HepG2 (cell line): ENCODE data around the gene UNC5A. TPM values are rescaled to one million over a fixed set of nuclear protein-coding genes. Genes with fewer than 3 reads are reported as not detected.

ENCODE experiments used
- ATAC-seq: fragments of 200-7000 bp; cut with Tn5 transposase; 3 replicates; pipeline ENCODE4 v1.9.1; 2020; ENCODE audit warnings: mild to moderate bottlenecking, moderate library complexity
- BruUV-seq: library from RNA; stranded (reverse); fragments of 400-500 nt; replicated peaks from 2 replicates; lab custom pipeline; 2021; lab: Mats Ljungman, UMichigan
- CTCF ChIA-PET: fragments of 300-600 bp; formaldehyde crosslinking; extraction: SDS; loops from one replicate; lab custom pipeline; 2021; ENCODE audit warnings: low total read pairs, inconsistent platforms, low intra/inter-chr PET ratio; lab: Yijun Ruan, JAX
- POLR2A ChIA-PET: fragments of 350-600 bp; sonication (Branson Sonifier 250); formaldehyde crosslinking; loops from one replicate; lab custom pipeline; 2020; ENCODE audit warnings: antibody characterized with exemption, inconsistent platforms; lab: Yijun Ruan, JAX
- DNase-seq: peaks from one replicate; pipeline ENCODE4 v3.0.0-alpha.2; 2015; ENCODE audit warnings: low spot score
- FAIRE-seq: peaks from 3 replicates; lab custom pipeline; 2011; peaks lifted over from hg19 to GRCh38; lab: Jason Lieb, UNC
- H2AFZ ChIP-seq: one replicate; pipeline ENCODE4 v1.6.1; 2011; ENCODE audit warnings: low read length, inconsistent platforms
- H3K27ac ChIP-seq: fragments of 300-600 bp; 3 replicates; pipeline ENCODE4 v1.8.0; 2011; ENCODE audit warnings: mixed run types, mild to moderate bottlenecking, mixed read lengths, low read length, inconsistent platforms; ENCODE audit not compliant: insufficient read depth; ENCODE audit errors: extremely low read length
- H3K27me3 ChIP-seq, 2 experiments: fragments of 200-600 bp in 1 of 2; 2 replicates in 1 of 2; 3 replicates in 1 of 2; pipeline versions ENCODE4 v1.6.0 to v1.8.0; 2011; ENCODE audit warnings: low read length in 2 of 2, mild to moderate bottlenecking in 2 of 2, moderate library complexity in 2 of 2, inconsistent platforms in 1 of 2; ENCODE audit not compliant: insufficient read depth in 2 of 2, control insufficient read depth in 1 of 2
- H3K36me3 ChIP-seq, 2 experiments: fragments of 200-600 bp in 1 of 2; replicated peaks in 1 of 2; 2 replicates in 1 of 2; 3 replicates in 1 of 2; pipeline versions ENCODE4 v1.5.1 to v1.8.0; 2011; ENCODE audit warnings: low read length in 2 of 2, inconsistent platforms in 1 of 2; ENCODE audit not compliant: insufficient read depth in 2 of 2, control insufficient read depth in 1 of 2
- H3K4me1 ChIP-seq: 2 replicates; pipeline ENCODE4 v1.5.1; 2012; ENCODE audit warnings: low read length, inconsistent platforms; ENCODE audit not compliant: insufficient read depth
- H3K4me2 ChIP-seq: 2 replicates; pipeline ENCODE4 v1.6.0; 2011; ENCODE audit warnings: low read depth, low read length, inconsistent platforms
- H3K4me3 ChIP-seq, 3 experiments: fragments of 200-600 bp in 1 of 3; sonication (generic), shearing (Covaris generic) in 1 of 3; replicated peaks in 1 of 3; 2 replicates each; pipeline ENCODE4 v1.5.1; 2011 to 2016; ENCODE audit warnings: low read length in 3 of 3, inconsistent platforms in 2 of 3, low read depth in 2 of 3, mild to moderate bottlenecking in 2 of 3, control low read depth in 1 of 3, mixed read lengths in 1 of 3; ENCODE audit not compliant: insufficient read depth in 1 of 3
- H3K79me2 ChIP-seq: one replicate; pipeline ENCODE4 v1.6.1; 2011; ENCODE audit warnings: low read length, inconsistent platforms; ENCODE audit not compliant: insufficient read depth
- H3K9ac ChIP-seq: 2 replicates; pipeline ENCODE4 v1.6.0; 2011; ENCODE audit warnings: mild to moderate bottlenecking, low read depth, low read length, inconsistent platforms; ENCODE audit not compliant: insufficient read depth
- H3K9me3 ChIP-seq: 2 replicates; pipeline ENCODE4 v1.5.1; 2012; ENCODE audit warnings: mild to moderate bottlenecking, low read length
- H4K20me1 ChIP-seq: 2 replicates; pipeline ENCODE4 v1.6.0; 2011; ENCODE audit warnings: inconsistent platforms, mild to moderate bottlenecking, low read length, moderate library complexity; ENCODE audit not compliant: insufficient read depth
- AGO2 ChIP-seq: fragments of 200-400 bp; formaldehyde crosslinking; optimal IDR thresholded peaks from 2 replicates; pipeline ENCODE3; 2017; ENCODE audit warnings: mild to moderate bottlenecking, low read depth, low read length, moderate library complexity
- NFE2L1 ChIP-seq: sonication (generic); formaldehyde crosslinking; IDR thresholded peaks from 2 replicates; pipeline ENCODE4 v1.4.0; 2020; ENCODE audit warnings: missing genetic modification reagents, mild to moderate bottlenecking, borderline replicate concordance
- ZNF407 ChIP-seq: sonication (generic); formaldehyde crosslinking; IDR thresholded peaks from one replicate; pipeline ENCODE4 v1.5.1; 2020; ENCODE audit warnings: mild to moderate bottlenecking, missing genetic modification reagents; ENCODE audit errors: not compliant biosample characterization
- ZNF761 ChIP-seq: sonication (generic); formaldehyde crosslinking; conservative IDR thresholded peaks from 2 replicates; pipeline ENCODE4 v1.4.0; 2020; ENCODE audit warnings: mild to moderate bottlenecking, missing genetic modification reagents
- ZSCAN5A ChIP-seq: sonication (generic); formaldehyde crosslinking; IDR thresholded peaks from 2 replicates; pipeline ENCODE4 v1.8.0; 2022; ENCODE audit warnings: mild to moderate bottlenecking, missing genetic modification reagents, borderline replicate concordance
- ZZZ3 ChIP-seq: sonication (generic); formaldehyde crosslinking; IDR thresholded peaks from 2 replicates; pipeline ENCODE4 v1.4.0; 2020; ENCODE audit warnings: missing genetic modification reagents, mild to moderate bottlenecking, borderline replicate concordance
- WGBS: methylation state at CpG from one replicate; pipeline ENCODE4 v1.1.6; 2017; ENCODE audit warnings: low lambda C conversion rate; 5-methylcytosine and 5-hydroxymethylcytosine counted together
- in situ Hi-C: cut with HindIII; loops from 2 replicates; pipeline ENCODE4 v1.10.0; 2017; ENCODE audit warnings: low pct_unique_long_range_greater_than_20kb; ENCODE audit not compliant: extremely low pct_ligation_motif_present
- intact Hi-C: fragments of 100-400 bp; cut with micrococcal nuclease; formaldehyde crosslinking; loops from one replicate; pipeline ENCODE4 v1.10.0; 2022; ENCODE audit not compliant: unreplicated experiment
- polyA plus RNA-seq, 8 experiments: library from polyadenylated mRNA; depleted of rRNA in 3 of 8; stranded (reverse) in 7 of 8; unstranded in 1 of 8; fragments of >200 nt; fragmentation: Illumina TruSeq in 4 of 8; extraction: Trizol in 4 of 8; gene quantifications; 2 replicates each; pipeline versions ENCODE4 v1.2.1 to v1.2.3, GENCODE V29; 2011 to 2016; ENCODE audit warnings: low read depth in 4 of 8, missing spikeins in 1 of 8, mixed read lengths in 1 of 8; ENCODE audit not compliant: insufficient read depth in 1 of 8
- total RNA-seq, 5 experiments: library from RNA; depleted of rRNA; stranded (reverse); fragments of >200 nt; fragmentation: Illumina TruSeq; extraction: Trizol; gene quantifications; 2 replicates each; pipeline ENCODE4 v1.2.3, GENCODE V29; 2016; ENCODE audit warnings: low read depth in 1 of 5
- TF ChIP-seq, protein P1 (sequence below): conservative IDR thresholded peaks from 2 replicates; pipeline ENCODE4 v1.6.1; 2018; ENCODE audit warnings: missing genetic modification reagents
- TF ChIP-seq, protein P2 (sequence below): sonication (generic); formaldehyde crosslinking; conservative IDR thresholded peaks from 2 replicates; pipeline ENCODE4 v1.4.0; 2020; ENCODE audit warnings: missing genetic modification reagents

UNC5A gene
- total and polyA plus RNA-seq, 2 of the 13 experiments (the other 11 are each of a cell fraction or from before 2014, with no cell fraction given) = not detected

DNA sequence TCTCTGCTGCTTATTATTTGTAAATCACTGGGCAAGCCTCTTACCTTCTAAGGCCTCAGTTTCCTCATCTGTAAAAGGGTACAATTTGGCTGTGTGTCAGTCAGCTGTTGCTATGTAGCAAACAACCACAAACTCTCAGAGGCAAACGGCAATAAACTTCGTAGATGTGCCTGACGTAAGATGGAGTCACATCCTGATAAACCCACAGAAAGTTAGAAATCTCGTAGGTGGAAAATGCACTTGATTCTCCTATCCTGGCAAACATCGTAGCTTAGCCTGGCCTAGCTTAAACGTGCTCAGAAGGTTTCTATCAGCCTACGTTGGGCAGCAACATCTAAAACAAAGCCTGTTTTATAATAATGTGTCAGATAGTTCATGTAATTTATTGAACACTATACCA lies 35.0 kb upstream of the UNC5A start (continued):
- TF ChIP-seq, protein P1, sequence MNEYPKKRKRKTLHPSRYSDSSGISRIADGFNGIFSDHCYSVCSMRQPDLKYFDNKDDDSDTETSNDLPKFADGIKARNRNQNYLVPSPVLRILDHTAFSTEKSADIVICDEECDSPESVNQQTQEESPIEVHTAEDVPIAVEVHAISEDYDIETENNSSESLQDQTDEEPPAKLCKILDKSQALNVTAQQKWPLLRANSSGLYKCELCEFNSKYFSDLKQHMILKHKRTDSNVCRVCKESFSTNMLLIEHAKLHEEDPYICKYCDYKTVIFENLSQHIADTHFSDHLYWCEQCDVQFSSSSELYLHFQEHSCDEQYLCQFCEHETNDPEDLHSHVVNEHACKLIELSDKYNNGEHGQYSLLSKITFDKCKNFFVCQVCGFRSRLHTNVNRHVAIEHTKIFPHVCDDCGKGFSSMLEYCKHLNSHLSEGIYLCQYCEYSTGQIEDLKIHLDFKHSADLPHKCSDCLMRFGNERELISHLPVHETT (CRISPR knock-in tag) = no peak

- H3K27me3 ChIP-seq = peaks cover 11 to 79% of the 10 kb centered on the region in 2 experiments; a peak in 4 of 5 replicates
- no peak overlapping the region for H3K4me3 ChIP-seq
- no TSS peak for BruUV-seq
- DNase-seq = no peak
- ChIA-PET CTCF (no interaction called here), POLR2A (no interaction called here)
- no peaks in the 10 kb centered on the region for H3K36me3 ChIP-seq
- 22% methylated on average over 16 of the region's 21 CpGs for WGBS
- H3K27ac ChIP-seq = no peak overlapping the region
- no peaks in the 10 kb centered on the region for H3K9me3 ChIP-seq
- peaks cover 11% of the 10 kb centered on the region for H3K4me1 ChIP-seq
- H3K9ac ChIP-seq = no peak overlapping the region
- H2AFZ ChIP-seq = no peak overlapping the region
- H3K79me2 ChIP-seq = no peaks in the 10 kb centered on the region
- no peak for FAIRE-seq
- intact Hi-C loops = no loop called here
- in situ Hi-C loops = no loop called here
- no peaks in the 10 kb centered on the region for H4K20me1 ChIP-seq
- ATAC-seq = no peak
- no peak overlapping the region for H3K4me2 ChIP-seq
- TF ChIP-seq ZNF407 (CRISPR knock-in tag) (no peak), ZNF761 (CRISPR knock-in tag) (no peak), ZZZ3 (CRISPR knock-in tag) (no peak), ZSCAN5A (CRISPR knock-in tag) (no peak), NFE2L1 (CRISPR knock-in tag) (no peak), AGO2 (no peak)
- TF ChIP-seq, protein P2, sequence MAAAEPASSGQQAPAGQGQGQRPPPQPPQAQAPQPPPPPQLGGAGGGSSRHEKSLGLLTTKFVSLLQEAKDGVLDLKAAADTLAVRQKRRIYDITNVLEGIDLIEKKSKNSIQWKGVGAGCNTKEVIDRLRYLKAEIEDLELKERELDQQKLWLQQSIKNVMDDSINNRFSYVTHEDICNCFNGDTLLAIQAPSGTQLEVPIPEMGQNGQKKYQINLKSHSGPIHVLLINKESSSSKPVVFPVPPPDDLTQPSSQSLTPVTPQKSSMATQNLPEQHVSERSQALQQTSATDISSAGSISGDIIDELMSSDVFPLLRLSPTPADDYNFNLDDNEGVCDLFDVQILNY = no peak
Observed at GRCh38 chr5:176776141-176776865, 34.1 kb upstream of the UNC5A start.
